CD4-positive, CD25-positive, alpha-beta regulatory T cell (primary cell): ENCODE data around the gene ZFP30. TPM values are rescaled to one million over a fixed set of nuclear protein-coding genes. Genes with fewer than 3 reads are reported as not detected.

Source experiments
- polyA plus RNA-seq, 4 donors: library from polyadenylated mRNA; unstranded; fragments of 300-500 nt; fragmentation: Illumina TruSeq; gene quantifications; one replicate each; pipeline ENCODE4 v1.2.3, GENCODE V29; 2021
- total RNA-seq: library from RNA; stranded (reverse); gene quantifications from one replicate; pipeline ENCODE4 v1.2.3, GENCODE V29; 2022

The ZFP30 gene
- total and polyA plus RNA-seq, 5 donors from 2014 or later = 1.5 to 10.7 (median 2.5) TPM

Other genes with a start within 250 kb of the ZFP30 start
- gene ZNF569, start 188.0 kb downstream of the ZFP30 start, total RNA-seq = 8.5 TPM
- 1 to 10 TPM; 4.2 to 6.3 (median 4.5) TPM for gene ZNF569, start 188.0 kb downstream of the ZFP30 start, polyA plus RNA-seq
- 10.6 TPM for gene ZNF570, start 186.1 kb downstream of the ZFP30 start, total RNA-seq
- gene ZNF570, start 186.1 kb downstream of the ZFP30 start, polyA plus RNA-seq = 1 to 10 TPM; 2.3 to 4.4 (median 4.0) TPM
- gene ZNF793, start 148.5 kb downstream of the ZFP30 start, total RNA-seq = 4.5 TPM
- gene ZNF793, start 148.5 kb downstream of the ZFP30 start, polyA plus RNA-seq = 1 to 10 TPM in 3 of 4 donors, under 1 TPM in 1; 0.07 to 2.2 (median 1.8) TPM
- 16.8 TPM for gene ZNF571, start 60.7 kb downstream of the ZFP30 start, total RNA-seq
- gene ZNF571, start 60.7 kb downstream of the ZFP30 start, polyA plus RNA-seq = 1 to 10 TPM; 4.4 to 5.8 (median 5.3) TPM
- 8.1 TPM for gene ZNF540, start 60.6 kb downstream of the ZFP30 start, total RNA-seq
- gene ZNF540, start 60.6 kb downstream of the ZFP30 start, polyA plus RNA-seq = 1 to 10 TPM; 5.0 to 8.9 (median 6.1) TPM
- 5.5 TPM for gene ZNF607, start 64.3 kb upstream of the ZFP30 start, total RNA-seq
- 1 to 10 TPM; 2.2 to 7.7 (median 4.3) TPM for gene ZNF607, start 64.3 kb upstream of the ZFP30 start, polyA plus RNA-seq
- gene ZNF573, start 124.1 kb upstream of the ZFP30 start, total RNA-seq = 6.0 TPM
- gene ZNF573, start 124.1 kb upstream of the ZFP30 start, polyA plus RNA-seq = 10 to 100 TPM in 1 of 4 donors, 1 to 10 TPM in 3; 4.6 to 15.0 (median 8.1) TPM